Stomach (tissue), 9 donors: Measurements from ENCODE around the gene EPOP. TPM values are rescaled to one million over a fixed set of nuclear protein-coding genes. Genes with fewer than 3 reads are reported as not detected.
A peak's percentile ranks its signal among the peaks of the same experiment; 100 is the strongest.

Experiments used
- DNase-seq, 2 donors: peaks; one replicate each; pipeline versions ENCODE4 v3.0.0 to v3.0.0-alpha.2; 2013 to 2019
- H3K27ac ChIP-seq, 5 donors: fragments of 200-600 bp in 4 of 5; sonication (generic) in 4 of 5; one replicate each; pipeline ENCODE4 v1.5.1; 2013 to 2019; ENCODE audit warnings: mild to moderate bottlenecking in 1 of 5, moderate library complexity in 1 of 5
- H3K27me3 ChIP-seq, 3 donors: fragments of 200-600 bp; sonication (generic); one replicate each; pipeline ENCODE4 v1.5.1; 2017 to 2019; ENCODE audit warnings: mixed run types in 1 of 3
- H3K36me3 ChIP-seq, 4 donors: fragments of 200-600 bp; sonication (generic); 1 replicate in 3 of 4; 2 replicates in 1 of 4; pipeline ENCODE4 v1.5.1; 2016 to 2019
- H3K4me1 ChIP-seq, 4 donors: fragments of 200-600 bp; sonication (generic); one replicate each; pipeline ENCODE4 v1.5.1; 2016 to 2019
- H3K4me3 ChIP-seq, 4 donors: fragments of 200-600 bp; sonication (generic) in 3 of 4; one replicate each; pipeline ENCODE4 v1.5.1; 2016 to 2019; ENCODE audit warnings: mild to moderate bottlenecking in 1 of 4
- H3K9me3 ChIP-seq, 4 donors: fragments of 200-600 bp; sonication (generic); one replicate each; pipeline ENCODE4 v1.5.1; 2016 to 2019
- EP300 ChIP-seq: sonication (generic); formaldehyde crosslinking; IDR thresholded peaks from one replicate; pipeline ENCODE4 v1.6.1; 2017; ENCODE audit warnings: antibody characterized with exemption
- POLR2A ChIP-seq, 4 donors: fragments of 450-650 bp; IDR thresholded peaks; one replicate each; pipeline ENCODE4 v1.6.1; 2016; ENCODE audit warnings: antibody characterized with exemption in 4 of 4, control low read depth in 2 of 4, mild to moderate bottlenecking in 1 of 4, moderate library complexity in 1 of 4
- POLR2AphosphoS5 ChIP-seq, 3 donors: sonication (generic); formaldehyde crosslinking; IDR thresholded peaks; one replicate each; pipeline ENCODE4 v1.6.1; 2016; ENCODE audit warnings: antibody characterized with exemption in 3 of 3
- WGBS, 5 donors: extraction: QIAGEN DNeasy Blood & Tissue Kit in 3 of 5; methylation state at CpG; one replicate each; pipeline versions ENCODE4 v1.1.5 to v1.1.7; 2013 to 2018; 5-methylcytosine and 5-hydroxymethylcytosine counted together
- intact Hi-C: fragments of 100-400 bp; cut with DNase I; formaldehyde crosslinking; loops from one replicate; pipeline ENCODE4 v1.15.1; 2023; ENCODE audit warnings: low total_unique reads
- polyA plus RNA-seq, 3 donors: library from polyadenylated mRNA; stranded (reverse); fragments of 200-250 nt; gene quantifications; one replicate each; pipeline ENCODE4 v1.2.3, GENCODE V29; 2013
- total RNA-seq, 5 donors: library from RNA; depleted of rRNA; stranded (reverse); fragments of >200 nt; gene quantifications; one replicate each; pipeline versions ENCODE4 v1.1.0 to v1.2.3, GENCODE V29; 2014 to 2016
- TF ChIP-seq, protein P1 (sequence below), 7 experiments: fragments of 450-650 bp in 4 of 7; fragments of 200-600 bp in 3 of 7; sonication (generic) in 3 of 7; IDR thresholded peaks; one replicate each; pipeline ENCODE4 v1.5.1; 2016 to 2019; ENCODE audit warnings: antibody characterized with exemption in 7 of 7, control low read depth in 2 of 7, mild to moderate bottlenecking in 1 of 7
- donor health status: healthy with polysubstance abuse.
- donor health status: Bipolar disorder and iron deficiency.
- donor health status: healthy.

EPOP gene
- total and polyA plus RNA-seq, 8 donors = under 0.01 to 1.5 (median 0.61) TPM; not detected in 1

- no peak for DNase-seq
- Histone ChIP-seq H3K27ac (no peak overlapping the region), H3K4me3 (no peak overlapping the region), H3K9me3 (no peaks in the 10 kb centered on the region), H3K4me1 (peaks cover 16 to 24% (median 19%) of the 10 kb centered on the region in 4 donors), H3K36me3 (no peaks in the 10 kb centered on the region), H3K27me3 (peaks cover 11 to 66% (median 55%) of the 10 kb centered on the region in 3 donors)
- 7 to 16% (median 14%) methylated on average over 6 of the region's 6 CpGs for WGBS, 5 donors
- TF ChIP-seq POLR2AphosphoS5 (IDR thresholded peaks at IDR 0.05) (no peak), EP300 (no peak), POLR2A (IDR thresholded peaks at IDR 0.05) (no peak)
- TF ChIP-seq, protein P1, sequence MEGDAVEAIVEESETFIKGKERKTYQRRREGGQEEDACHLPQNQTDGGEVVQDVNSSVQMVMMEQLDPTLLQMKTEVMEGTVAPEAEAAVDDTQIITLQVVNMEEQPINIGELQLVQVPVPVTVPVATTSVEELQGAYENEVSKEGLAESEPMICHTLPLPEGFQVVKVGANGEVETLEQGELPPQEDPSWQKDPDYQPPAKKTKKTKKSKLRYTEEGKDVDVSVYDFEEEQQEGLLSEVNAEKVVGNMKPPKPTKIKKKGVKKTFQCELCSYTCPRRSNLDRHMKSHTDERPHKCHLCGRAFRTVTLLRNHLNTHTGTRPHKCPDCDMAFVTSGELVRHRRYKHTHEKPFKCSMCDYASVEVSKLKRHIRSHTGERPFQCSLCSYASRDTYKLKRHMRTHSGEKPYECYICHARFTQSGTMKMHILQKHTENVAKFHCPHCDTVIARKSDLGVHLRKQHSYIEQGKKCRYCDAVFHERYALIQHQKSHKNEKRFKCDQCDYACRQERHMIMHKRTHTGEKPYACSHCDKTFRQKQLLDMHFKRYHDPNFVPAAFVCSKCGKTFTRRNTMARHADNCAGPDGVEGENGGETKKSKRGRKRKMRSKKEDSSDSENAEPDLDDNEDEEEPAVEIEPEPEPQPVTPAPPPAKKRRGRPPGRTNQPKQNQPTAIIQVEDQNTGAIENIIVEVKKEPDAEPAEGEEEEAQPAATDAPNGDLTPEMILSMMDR (IDR thresholded peaks at IDR 0.05) = no peak
- intact Hi-C loops = loop anchor here (10.0 kb wide), 1 partner anchor 105 kb away; no protein-coding TSS in a partner anchor
Observed at GRCh38 chr17:38669520-38669919, 5.2 kb downstream of the EPOP start.

DNA sequence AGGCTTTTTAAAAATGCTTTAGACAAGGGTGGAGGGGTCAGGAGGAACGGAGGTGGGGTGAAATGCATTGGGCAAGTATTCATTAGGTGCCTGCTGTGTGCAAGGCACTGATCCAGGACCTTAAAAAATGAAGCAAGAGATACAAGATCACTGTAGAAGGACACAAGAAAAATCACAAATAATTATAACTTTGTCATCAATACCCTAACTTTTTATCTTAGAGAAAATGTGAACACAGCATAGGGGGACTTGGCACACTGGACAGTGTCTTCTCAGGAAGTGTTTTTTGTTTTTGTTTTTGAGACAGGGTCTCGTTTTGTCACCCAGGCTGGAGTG is 7.0 kb downstream of the EPOP start:
- WGBS, 5 donors = 15 to 28% (median 22%) methylated on average over 2 of the region's 2 CpGs
- TF ChIP-seq POLR2A (IDR thresholded peaks at IDR 0.05) (no peak), EP300 (no peak), POLR2AphosphoS5 (IDR thresholded peaks at IDR 0.05) (no peak)
- TF ChIP-seq, protein P1 (IDR thresholded peaks at IDR 0.05) = no peak
- Histone ChIP-seq H3K9me3 (no peaks in the 10 kb centered on the region), H3K36me3 (no peaks in the 10 kb centered on the region), H3K27me3 (peaks cover 2 to 58% (median 37%) of the 10 kb centered on the region in 3 donors), H3K27ac (no peak overlapping the region), H3K4me1 (peaks cover 0 to 9% (median under 1%) of the 10 kb centered on the region in 4 donors), H3K4me3 (no peak overlapping the region)
- no peak for DNase-seq
- intact Hi-C loops = loop anchor here (10.0 kb wide), 1 partner anchor 103 kb away; no protein-coding TSS in a partner anchor

DNA sequence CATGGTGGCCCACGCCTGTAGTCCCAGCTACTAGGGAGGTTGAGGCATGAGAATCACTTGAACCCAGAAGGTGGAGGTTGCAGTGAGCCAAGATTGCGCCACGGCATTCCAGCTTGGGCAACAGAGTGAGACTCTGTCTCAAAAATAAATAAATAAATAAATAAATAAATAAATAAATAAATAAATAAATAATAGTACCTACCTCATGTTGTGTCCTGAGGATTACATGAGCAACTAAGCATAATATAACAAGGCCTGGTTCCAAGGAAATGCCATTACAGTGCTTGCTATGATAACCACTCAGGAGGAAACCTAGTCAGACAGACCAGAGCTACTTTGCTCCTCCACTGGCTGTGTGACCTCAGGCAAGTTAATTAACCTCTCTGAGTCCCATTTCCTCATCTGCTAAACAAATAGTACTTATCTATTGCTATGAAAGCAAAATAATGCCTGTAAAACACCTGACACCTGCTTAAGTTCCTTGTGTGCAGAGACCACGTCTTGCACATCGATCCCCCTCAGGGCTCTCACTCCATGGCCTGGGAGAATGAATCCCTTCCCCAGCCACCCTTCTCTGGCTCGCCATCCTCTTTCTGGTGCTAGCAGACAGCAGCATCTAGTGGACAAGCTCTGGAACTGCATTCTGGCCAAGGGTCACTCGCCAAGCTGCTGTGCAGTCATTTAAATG is 7.5 kb downstream of the EPOP start:
- Histone ChIP-seq H3K27ac (no peak overlapping the region), H3K4me1 (peaks cover 0 to 9% (median 0%) of the 10 kb centered on the region in 4 donors), H3K27me3 (peaks cover 0 to 53% (median 32%) of the 10 kb centered on the region in 3 donors), H3K36me3 (no peaks in the 10 kb centered on the region), H3K9me3 (no peaks in the 10 kb centered on the region), H3K4me3 (no peak overlapping the region)
- TF ChIP-seq POLR2A (IDR thresholded peaks at IDR 0.05) = no peak
- no peak for TF ChIP-seq EP300
- TF ChIP-seq, protein P1 (IDR thresholded peaks at IDR 0.05) = peak in 5 of 7 experiments; percentile 96 to 98 (median 97)
- peak in 1 of 3 donors; percentile 36 for TF ChIP-seq POLR2AphosphoS5 (IDR thresholded peaks at IDR 0.05)
- WGBS, 5 donors = 32 to 39% (median 39%) methylated on average over 7 of the region's 7 CpGs
- DNase-seq = peak; percentile 70 to 88
- intact Hi-C loops = loop anchor here (10.0 kb wide), 1 partner anchor 102 kb away; no protein-coding TSS in a partner anchor

GRCh38 chr17:38663964-38664644 is 10.7 kb downstream of the EPOP start:
- H3K4me1 ChIP-seq = no peaks in the 10 kb centered on the region
- WGBS, 5 donors = 73 to 91% (median 84%) methylated on average over 8 to 9 of the region's 9 CpGs
- H3K9me3 ChIP-seq = no peaks in the 10 kb centered on the region
- H3K27me3 ChIP-seq = peaks cover 0 to 27% (median 4%) of the 10 kb centered on the region in 3 donors
- H3K36me3 ChIP-seq = no peaks in the 10 kb centered on the region
- no peak for TF ChIP-seq POLR2AphosphoS5 (IDR thresholded peaks at IDR 0.05)
- TF ChIP-seq, protein P1 (IDR thresholded peaks at IDR 0.05) = no peak
- TF ChIP-seq POLR2A (IDR thresholded peaks at IDR 0.05) = no peak
- no peak for TF ChIP-seq EP300
- no peak overlapping the region for H3K4me3 ChIP-seq
- intact Hi-C loops = loop anchor here (10.0 kb wide), 1 partner anchor 99 kb away; no protein-coding TSS in a partner anchor
- H3K27ac ChIP-seq = no peak overlapping the region
- DNase-seq = no peak
